HCT116 (cell line): Measurements from ENCODE around the gene KLK1. TPM values are rescaled to one million over a fixed set of nuclear protein-coding genes. Genes with fewer than 3 reads are reported as not detected.

Experiments
- ATAC-seq: fragments of 200-7000 bp; cut with Tn5 transposase; 2 replicates; pipeline ENCODE4 v1.9.1; 2020; ENCODE audit warnings: mild to moderate bottlenecking, moderate library complexity
- BruUV-seq: library from RNA; stranded (reverse); fragments of 400-500 nt; replicated peaks from 2 replicates; lab custom pipeline; 2021; lab: Mats Ljungman, UMichigan
- CTCF ChIA-PET: fragments of 300-600 bp; sonication (Branson Sonifier 250); formaldehyde crosslinking; loops from one replicate; lab custom pipeline; 2021; ENCODE audit warnings: antibody characterized with exemption; lab: Charles Lee
- POLR2A ChIA-PET: fragments of 300-600, 350-600 bp; sonication (Branson Sonifier 250); formaldehyde crosslinking; loops from one replicate; lab custom pipeline; 2021; ENCODE audit warnings: antibody characterized with exemption; lab: Charles Lee
- RAD21 ChIA-PET, 2 experiments: fragments of 300-600 bp; sonication (Branson Sonifier 250); formaldehyde crosslinking; loops; one replicate each; lab custom pipeline; 2023; ENCODE audit warnings: low total read pairs in 2 of 2; ENCODE audit not compliant: uncharacterized antibody in 2 of 2, unreplicated experiment in 2 of 2, low non-redundant PET in 1 of 2; lab: Charles Lee
- DNase-seq: peaks from one replicate; pipeline ENCODE4 v3.0.0-alpha.2; 2010; ENCODE audit warnings: low read depth, low spot score
- H2AFZ ChIP-seq: fragments of 200-600 bp; shearing (Covaris generic), sonication (generic); 2 replicates; pipeline ENCODE4 v1.6.1; 2017; ENCODE audit warnings: low read depth, mixed run types, mixed read lengths, antibody characterized with exemption, low read length; ENCODE audit not compliant: poor library complexity, severe bottlenecking
- H3K27ac ChIP-seq: 2 replicates; pipeline ENCODE4 v1.5.1; 2012; ENCODE audit warnings: low read depth, low read length
- H3K27me3 ChIP-seq: fragments of 200-600 bp; sonication (generic); 2 replicates; pipeline ENCODE4 v1.6.1; 2016; ENCODE audit warnings: mixed run types, low read length, mixed read lengths; ENCODE audit not compliant: insufficient read depth
- H3K36me3 ChIP-seq, 2 experiments: fragments of 200-500 bp in 1 of 2; fragments of 200-600 bp in 1 of 2; sonication (Bioruptor generic) in 1 of 2; sonication (generic) in 1 of 2; 2 replicates each; pipeline versions ENCODE4 v1.5.1 to v1.6.1; 2014 to 2016; ENCODE audit warnings: low read length in 2 of 2, inconsistent platforms in 1 of 2, mixed read lengths in 1 of 2, mixed run types in 1 of 2; ENCODE audit not compliant: insufficient read depth in 2 of 2, control insufficient read depth in 1 of 2
- H3K4me1 ChIP-seq, 2 experiments: fragments of 200-600 bp in 1 of 2; sonication (generic) in 1 of 2; 2 replicates each; pipeline versions ENCODE4 v1.5.1 to v1.6.1; 2012 to 2017; ENCODE audit warnings: low read length in 2 of 2, inconsistent platforms in 1 of 2, mild to moderate bottlenecking in 1 of 2, mixed read lengths in 1 of 2, mixed run types in 1 of 2, moderate library complexity in 1 of 2; ENCODE audit not compliant: insufficient read depth in 2 of 2, control insufficient read depth in 1 of 2
- H3K4me2 ChIP-seq: fragments of 200-600 bp; sonication (generic); 2 replicates; pipeline ENCODE4 v1.6.1; 2017; ENCODE audit warnings: mixed run types, low read length, mixed read lengths
- H3K4me3 ChIP-seq, 2 experiments: fragments of 200-600 bp in 1 of 2; sonication (generic) in 1 of 2; replicated peaks in 1 of 2; 2 replicates each; pipeline ENCODE4 v1.5.1; 2011 to 2016; ENCODE audit warnings: low read length in 2 of 2, control low read depth in 1 of 2, low read depth in 1 of 2, mild to moderate bottlenecking in 1 of 2, mixed read lengths in 1 of 2, mixed run types in 1 of 2
- H3K79me2 ChIP-seq: fragments of 200-600 bp; sonication (generic); 2 replicates; pipeline ENCODE4 v1.6.1; 2017; ENCODE audit warnings: mild to moderate bottlenecking, mixed run types, low read length, moderate library complexity, mixed read lengths; ENCODE audit not compliant: insufficient read depth
- H3K9ac ChIP-seq: fragments of 200-600 bp; sonication (generic); 2 replicates; pipeline ENCODE4 v1.6.1; 2016; ENCODE audit warnings: low read length, mixed read lengths
- H3K9me2 ChIP-seq: fragments of 200-600 bp; sonication (generic), shearing (Covaris generic); 2 replicates; pipeline ENCODE4 v1.6.1; 2017; ENCODE audit warnings: mixed run types, mild to moderate bottlenecking, moderate library complexity; ENCODE audit not compliant: insufficient read depth
- H3K9me3 ChIP-seq, 2 experiments: fragments of 200-500 bp in 1 of 2; fragments of 200-600 bp in 1 of 2; sonication (Bioruptor generic) in 1 of 2; sonication (generic) in 1 of 2; 2 replicates each; pipeline ENCODE4 v1.6.1; 2014 to 2017; ENCODE audit warnings: low read length in 2 of 2, mixed read lengths in 2 of 2, inconsistent platforms in 1 of 2, low read depth in 1 of 2, mild to moderate bottlenecking in 1 of 2, mixed run types in 1 of 2, moderate library complexity in 1 of 2; ENCODE audit not compliant: control insufficient read depth in 1 of 2, insufficient read depth in 1 of 2
- H4K20me1 ChIP-seq: fragments of 200-600 bp; sonication (generic), shearing (Covaris generic); 2 replicates; pipeline ENCODE4 v1.6.1; 2017; ENCODE audit warnings: mixed run types, mild to moderate bottlenecking, moderate library complexity; ENCODE audit not compliant: insufficient read depth
- ATF3 ChIP-seq: IDR thresholded peaks from 2 replicates; pipeline ENCODE4 v1.6.1; 2012
- CEBPB ChIP-seq: IDR thresholded peaks from 2 replicates; pipeline ENCODE4 v1.6.1; 2012; ENCODE audit warnings: low read depth
- CTCF ChIP-seq, 3 experiments: fragments of 200-600 bp in 1 of 3; sonication (generic) in 1 of 3; IDR thresholded peaks in 2 of 3; conservative IDR thresholded peaks in 1 of 3; 2 replicates each; pipeline ENCODE4 v1.5.1; 2012 to 2017; ENCODE audit warnings: low read depth in 2 of 3, low read length in 2 of 3, antibody characterized with exemption in 1 of 3, borderline replicate concordance in 1 of 3, control low read depth in 1 of 3, mild to moderate bottlenecking in 1 of 3, mixed read lengths in 1 of 3, mixed run types in 1 of 3, moderate library complexity in 1 of 3; ENCODE audit not compliant: insufficient read depth in 1 of 3
- ELF1 ChIP-seq: IDR thresholded peaks from 2 replicates; pipeline ENCODE4 v1.6.1; 2012; ENCODE audit warnings: low read depth, borderline replicate concordance
- EZH2phosphoT487 ChIP-seq: fragments of 200-600 bp; IDR thresholded peaks from 2 replicates; pipeline ENCODE4 v1.6.1; 2018; ENCODE audit warnings: antibody characterized with exemption, borderline replicate concordance
- JUND ChIP-seq: IDR thresholded peaks from 2 replicates; pipeline ENCODE4 v1.6.1; 2012
- POLR2A ChIP-seq: IDR thresholded peaks from 2 replicates; pipeline ENCODE4 v1.7.0; 2011; ENCODE audit warnings: borderline replicate concordance; ENCODE audit not compliant: insufficient read depth, insufficient read length; ENCODE audit errors: extremely low read depth
- POLR2AphosphoS5 ChIP-seq: IDR thresholded peaks from 2 replicates; pipeline ENCODE4 v1.6.1; 2011; ENCODE audit warnings: mild to moderate bottlenecking, low read depth, low read length, moderate library complexity
- SIN3A ChIP-seq: IDR thresholded peaks from 2 replicates; pipeline ENCODE4 v1.6.1; 2012; ENCODE audit warnings: low read depth
- SRF ChIP-seq: IDR thresholded peaks from 2 replicates; pipeline ENCODE4 v1.6.1; 2012; ENCODE audit warnings: low read depth
- YY1 ChIP-seq: IDR thresholded peaks from 2 replicates; pipeline ENCODE4 v1.6.1; 2011; ENCODE audit warnings: low read length, low read depth, moderate library complexity, mild to moderate bottlenecking; ENCODE audit not compliant: insufficient replicate concordance; ENCODE audit errors: extremely low read depth
- ZNF274 ChIP-seq: fragments of 200-500 bp; sonication (Bioruptor generic); IDR thresholded peaks from 2 replicates; pipeline ENCODE4 v1.6.1; 2014; ENCODE audit warnings: mild to moderate bottlenecking, low read depth, low read length, inconsistent platforms
- intact Hi-C: fragments of 100-400 bp; cut with micrococcal nuclease; formaldehyde crosslinking; loops from 2 replicates; pipeline ENCODE4 v1.10.0; 2022
- total RNA-seq: library from RNA; stranded (reverse); gene quantifications from one replicate; pipeline ENCODE4 v1.2.1, GENCODE V29; 2021; ENCODE audit not compliant: unreplicated experiment

The KLK1 gene
- total RNA-seq, 1 experiment from 2014 or later, result 3.3 TPM

DNA sequence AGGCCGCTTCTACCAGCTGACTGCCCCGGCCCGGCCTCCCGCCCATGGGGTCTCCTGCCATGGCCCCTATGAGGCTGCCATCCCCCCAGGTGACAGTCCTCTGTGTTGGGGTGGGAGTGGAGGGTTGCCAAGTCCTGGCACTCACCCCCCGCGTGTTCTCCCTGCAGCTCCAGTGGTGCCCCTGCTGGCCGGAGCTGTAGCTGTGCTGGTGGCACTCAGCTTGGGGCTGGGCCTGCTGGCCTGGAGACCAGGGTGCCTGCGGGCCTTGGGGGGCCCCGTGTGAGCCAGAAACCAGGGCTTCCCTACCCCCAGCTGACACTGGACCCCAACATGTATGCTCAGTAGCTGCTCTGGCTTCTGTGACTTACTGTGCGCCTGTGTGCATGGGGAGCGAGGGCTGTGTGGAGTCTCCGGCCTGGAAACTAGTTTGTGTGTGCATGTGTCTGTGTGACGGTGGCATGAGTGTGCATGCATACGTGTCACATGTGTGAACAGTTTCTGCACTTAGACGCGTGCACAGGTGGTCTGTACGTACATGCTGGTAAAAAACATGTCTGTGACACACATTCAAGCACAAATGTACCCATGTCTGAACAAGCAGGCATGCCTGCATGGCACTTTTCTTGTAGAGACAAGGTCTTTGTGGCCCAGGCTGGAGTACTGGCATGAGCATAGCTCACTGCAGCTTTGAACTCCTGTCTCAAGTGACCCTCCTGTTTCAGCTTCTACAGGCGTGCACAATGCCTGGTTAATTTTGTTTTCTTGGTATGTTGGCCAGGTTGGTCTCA lies 28.5 kb downstream of the KLK1 start (continued):
- TF ChIP-seq CTCF (IDR thresholded peaks at IDR 0.05 in 2 of 3, conservative IDR thresholded peaks at IDR 0.05 in 1 of 3; ENCODE audit: borderline replicate concordance in 1 of 3, insufficient read depth in 1 of 3, low read depth in 2 of 3, low read length in 2 of 3) (peak in 2 of 3 experiments; percentile 64 to 78; a peak in 4 of 6 replicates), JUND (peak; percentile 51)
- TF ChIP-seq, all 23 proteins: peak for 8

- Histone ChIP-seq H3K27ac (peak overlapping the region; percentile 40), H3K9me2 (no peaks in the 10 kb centered on the region), H3K4me3 (no peak overlapping the region), H3K9me3 (no peaks in the 10 kb centered on the region), H2AFZ (no peak overlapping the region), H3K27me3 (no peaks in the 10 kb centered on the region), H3K79me2 (peaks cover 20% of the 10 kb centered on the region), H3K4me2 (peak overlapping the region; percentile 40; the same call in 1 of the 2 replicates), H3K4me1 (peaks cover 11 to 32% of the 10 kb centered on the region in 2 experiments; a peak in 3 of 4 replicates), H4K20me1 (peaks cover 29% of the 10 kb centered on the region; the same call in 1 of the 2 replicates), H3K36me3 (peaks cover 19 to 23% of the 10 kb centered on the region in 2 experiments; a peak in 3 of 4 replicates), H3K9ac (no peak overlapping the region)
- POLR2A ChIA-PET, result interaction anchor here (3.5 kb wide), 1 partner anchor 10 kb away, joined by 19 read pairs; no protein-coding TSS in a partner anchor
- intact Hi-C loops, result loop anchor here (1.0 to 5.0 kb wide), 2 partner anchors 128 to 298 kb away; no protein-coding TSS in a partner anchor
- ATAC-seq (peak; percentile 47), DNase-seq (no peak)
- RAD21 ChIA-PET, result interaction anchor here in 1 of 2 experiments (0.6 to 1.0 kb wide), 3 partner anchors 115 to 128 kb away, joined by 3 to 7 read pairs (median 5); no protein-coding TSS in a partner anchor
- BruUV-seq, result no TSS peak
- CTCF ChIA-PET, result interaction anchor here (0.9 to 3.1 kb wide), 8 partner anchors 10 to 302 kb away, joined by 3 to 19 read pairs (median 7); no protein-coding TSS in a partner anchor
- TF ChIP-seq YY1, result no peak
- TF ChIP-seq SRF, result no peak
- TF ChIP-seq POLR2A, result peak; percentile 54
- no peak for TF ChIP-seq ZNF274
- no peak for TF ChIP-seq ATF3
- no peak for TF ChIP-seq EZH2phosphoT487
- peak; percentile 12; the same call in 1 of the 2 replicates for TF ChIP-seq POLR2AphosphoS5
- TF ChIP-seq CTCF (IDR thresholded peaks at IDR 0.05 in 2 of 3, conservative IDR thresholded peaks at IDR 0.05 in 1 of 3; ENCODE audit: borderline replicate concordance in 1 of 3, insufficient read depth in 1 of 3, low read depth in 2 of 3, low read length in 2 of 3), result peak in 1 of 3 experiments; percentile 23; a peak in 1 of 6 replicates
- TF ChIP-seq CEBPB, result no peak
- no peak; the same call in 1 of the 2 replicates for TF ChIP-seq ELF1
- no peak for TF ChIP-seq SIN3A
Measured at GRCh38 chr19:50794074-50794875, 29.3 kb downstream of the KLK1 start.
